OCI-LY7 (cell line): Measurements from ENCODE around the gene WLS. TPM values are rescaled to one million over a fixed set of nuclear protein-coding genes. Genes with fewer than 3 reads are reported as not detected.
A peak's percentile ranks its signal among the peaks of the same experiment; 100 is the strongest.

Source experiments
- BruUV-seq: library from RNA; stranded (reverse); fragments of 400-500 nt; replicated peaks from 2 replicates; lab custom pipeline; 2021; lab: Mats Ljungman, UMichigan
- CTCF ChIA-PET: fragments of 300-600 bp; sonication (Branson Sonifier 250); formaldehyde crosslinking; loops from one replicate; lab custom pipeline; 2022; ENCODE audit warnings: antibody characterized with exemption; ENCODE audit not compliant: unreplicated experiment; lab: Charles Lee
- POLR2A ChIA-PET: fragments of 300-600 bp; sonication (Branson Sonifier 250); formaldehyde crosslinking; loops from one replicate; lab custom pipeline; 2022; ENCODE audit warnings: antibody characterized with exemption; lab: Charles Lee
- DNase-seq: peaks from one replicate; pipeline ENCODE4 v3.0.0-alpha.2; 2015; ENCODE audit warnings: low spot score
- H2AFZ ChIP-seq: fragments of 200-600 bp; sonication (generic), shearing (Covaris generic); 2 replicates; pipeline ENCODE4 v1.6.1; 2014; ENCODE audit warnings: mild to moderate bottlenecking, antibody characterized with exemption, low read length, moderate library complexity
- H3K27ac ChIP-seq: fragments of 200-600 bp; sonication (generic); 2 replicates; pipeline ENCODE4 v1.5.1; 2014; ENCODE audit warnings: mixed run types, low read depth, mild to moderate bottlenecking, moderate library complexity, low read length, inconsistent platforms; ENCODE audit not compliant: poor library complexity, severe bottlenecking
- H3K36me3 ChIP-seq: fragments of 200-600 bp; sonication (generic); 2 replicates; pipeline ENCODE4 v1.6.1; 2014; ENCODE audit warnings: mild to moderate bottlenecking, antibody characterized with exemption, low read length, moderate library complexity, mixed read lengths; ENCODE audit not compliant: insufficient read depth
- H3K4me1 ChIP-seq: fragments of 200-600 bp; sonication (generic); 2 replicates; pipeline ENCODE4 v1.5.1; 2014; ENCODE audit warnings: mild to moderate bottlenecking, low read length; ENCODE audit not compliant: insufficient read depth, poor library complexity, severe bottlenecking
- H3K4me2 ChIP-seq: fragments of 200-600 bp; sonication (generic); 2 replicates; pipeline ENCODE4 v1.6.1; 2014; ENCODE audit warnings: mild to moderate bottlenecking, low read length
- H3K4me3 ChIP-seq: fragments of 200-600 bp; sonication (generic); 2 replicates; pipeline ENCODE4 v1.5.1; 2014; ENCODE audit warnings: mild to moderate bottlenecking, low read depth, low read length; ENCODE audit not compliant: poor library complexity, severe bottlenecking
- H3K79me2 ChIP-seq: fragments of 200-600 bp; sonication (generic); 2 replicates; pipeline ENCODE4 v1.6.1; 2016; ENCODE audit warnings: low read depth, mild to moderate bottlenecking, low read length, moderate library complexity, mixed read lengths; ENCODE audit not compliant: insufficient read depth
- H3K9me2 ChIP-seq: fragments of 200-600 bp; sonication (generic); 2 replicates; pipeline ENCODE4 v1.6.1; 2016; ENCODE audit warnings: mild to moderate bottlenecking, low read length, mixed read lengths; ENCODE audit not compliant: insufficient read depth
- H3K9me3 ChIP-seq: fragments of 200-600 bp; sonication (generic); 2 replicates; pipeline ENCODE4 v1.6.1; 2014; ENCODE audit warnings: mild to moderate bottlenecking, mixed run types, low read length, mixed read lengths
- H4K20me1 ChIP-seq: fragments of 200-600 bp; sonication (generic); 2 replicates; pipeline ENCODE4 v1.6.1; 2014; ENCODE audit warnings: mild to moderate bottlenecking, antibody characterized with exemption, low read length, moderate library complexity, mixed read lengths; ENCODE audit not compliant: insufficient read depth
- EZH2phosphoT487 ChIP-seq: fragments of 200-600 bp; sonication (generic); IDR thresholded peaks from 2 replicates; pipeline ENCODE4 v1.6.1; 2018; ENCODE audit warnings: low read depth, borderline replicate concordance, mild to moderate bottlenecking, mixed run types, antibody characterized with exemption, low read length, moderate library complexity, mixed read lengths
- intact Hi-C: fragments of 100-400 bp; cut with micrococcal nuclease; formaldehyde crosslinking; loops from one replicate; pipeline ENCODE4 v1.10.0; 2022; ENCODE audit not compliant: unreplicated experiment
- total RNA-seq, 2 experiments: library from RNA; depleted of rRNA in 1 of 2; stranded (reverse); fragments of >200 nt in 1 of 2; shearing (Covaris generic) in 1 of 2; gene quantifications; 2 replicates each; pipeline ENCODE4 v1.2.3, GENCODE V29; 2014 to 2022
- TF ChIP-seq, protein P1 (sequence below): fragments of 200-600 bp; sonication (generic); conservative IDR thresholded peaks from 2 replicates; pipeline ENCODE4 v1.5.1; 2014; ENCODE audit warnings: mild to moderate bottlenecking, antibody characterized with exemption, low read length, moderate library complexity, mixed read lengths

The WLS gene
- total RNA-seq, 2 experiments from 2014 or later: not detected

DNA sequence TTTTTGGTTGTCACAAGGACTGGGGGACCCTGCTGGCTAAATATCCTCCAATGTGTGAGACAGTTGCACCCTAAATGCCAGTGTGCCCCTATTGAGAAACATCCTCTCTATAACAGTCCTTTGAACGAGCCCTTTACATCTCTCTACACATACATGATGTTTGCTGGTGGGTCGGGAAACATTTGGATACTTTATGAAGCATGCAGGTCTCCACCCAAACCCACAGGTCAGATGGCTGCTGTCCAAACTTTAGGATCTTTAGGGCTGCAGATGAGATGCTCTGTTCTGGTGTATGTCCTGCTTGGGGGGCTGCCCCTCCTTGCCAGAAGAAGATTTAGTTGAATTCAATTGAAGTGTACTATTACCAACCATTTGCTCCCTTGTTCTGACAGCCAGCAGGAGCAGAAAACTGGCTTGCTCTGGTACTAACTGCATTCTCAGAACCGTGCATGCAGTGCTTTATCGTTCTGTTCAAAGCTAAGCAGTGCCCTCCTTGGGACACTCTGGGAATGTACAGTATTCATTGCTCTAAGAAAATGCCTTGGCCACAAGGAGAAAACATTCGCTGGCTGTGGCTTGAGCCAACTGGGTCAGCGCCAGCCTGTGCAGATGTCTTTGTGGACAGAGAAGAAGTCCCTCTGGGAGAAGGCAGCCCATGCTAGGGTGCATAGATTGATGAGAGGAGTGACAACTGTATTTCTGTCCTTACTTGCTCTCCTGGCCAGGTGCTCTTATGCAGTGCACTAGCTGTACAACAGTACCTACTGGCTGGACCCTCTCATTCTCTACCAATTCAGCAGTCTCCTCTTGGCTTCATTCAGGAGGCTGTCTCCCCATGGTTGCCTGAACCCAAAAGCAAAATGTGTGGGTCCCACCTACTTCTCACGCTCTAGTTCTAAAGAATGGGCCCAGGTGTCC lies 120.5 kb downstream of the WLS start:
- no peak overlapping the region for H2AFZ ChIP-seq
- no peaks in the 10 kb centered on the region for H3K36me3 ChIP-seq
- DNase-seq: no peak
- intact Hi-C loops: no loop called here
- no peaks in the 10 kb centered on the region for H3K9me2 ChIP-seq
- no peak overlapping the region for H3K27ac ChIP-seq
- no peak overlapping the region for H3K4me2 ChIP-seq
- ChIA-PET CTCF (no interaction called here), POLR2A (no interaction called here)
- TF ChIP-seq, protein P1, sequence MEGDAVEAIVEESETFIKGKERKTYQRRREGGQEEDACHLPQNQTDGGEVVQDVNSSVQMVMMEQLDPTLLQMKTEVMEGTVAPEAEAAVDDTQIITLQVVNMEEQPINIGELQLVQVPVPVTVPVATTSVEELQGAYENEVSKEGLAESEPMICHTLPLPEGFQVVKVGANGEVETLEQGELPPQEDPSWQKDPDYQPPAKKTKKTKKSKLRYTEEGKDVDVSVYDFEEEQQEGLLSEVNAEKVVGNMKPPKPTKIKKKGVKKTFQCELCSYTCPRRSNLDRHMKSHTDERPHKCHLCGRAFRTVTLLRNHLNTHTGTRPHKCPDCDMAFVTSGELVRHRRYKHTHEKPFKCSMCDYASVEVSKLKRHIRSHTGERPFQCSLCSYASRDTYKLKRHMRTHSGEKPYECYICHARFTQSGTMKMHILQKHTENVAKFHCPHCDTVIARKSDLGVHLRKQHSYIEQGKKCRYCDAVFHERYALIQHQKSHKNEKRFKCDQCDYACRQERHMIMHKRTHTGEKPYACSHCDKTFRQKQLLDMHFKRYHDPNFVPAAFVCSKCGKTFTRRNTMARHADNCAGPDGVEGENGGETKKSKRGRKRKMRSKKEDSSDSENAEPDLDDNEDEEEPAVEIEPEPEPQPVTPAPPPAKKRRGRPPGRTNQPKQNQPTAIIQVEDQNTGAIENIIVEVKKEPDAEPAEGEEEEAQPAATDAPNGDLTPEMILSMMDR: peak; percentile 21; the same call in 1 of the 2 replicates
- no peak for TF ChIP-seq EZH2phosphoT487
- H3K79me2 ChIP-seq: no peaks in the 10 kb centered on the region
- H3K4me1 ChIP-seq: no peaks in the 10 kb centered on the region
- no TSS peak for BruUV-seq
- H3K4me3 ChIP-seq: no peak overlapping the region
- H3K9me3 ChIP-seq: no peaks in the 10 kb centered on the region
- no peaks in the 10 kb centered on the region for H4K20me1 ChIP-seq

DNA sequence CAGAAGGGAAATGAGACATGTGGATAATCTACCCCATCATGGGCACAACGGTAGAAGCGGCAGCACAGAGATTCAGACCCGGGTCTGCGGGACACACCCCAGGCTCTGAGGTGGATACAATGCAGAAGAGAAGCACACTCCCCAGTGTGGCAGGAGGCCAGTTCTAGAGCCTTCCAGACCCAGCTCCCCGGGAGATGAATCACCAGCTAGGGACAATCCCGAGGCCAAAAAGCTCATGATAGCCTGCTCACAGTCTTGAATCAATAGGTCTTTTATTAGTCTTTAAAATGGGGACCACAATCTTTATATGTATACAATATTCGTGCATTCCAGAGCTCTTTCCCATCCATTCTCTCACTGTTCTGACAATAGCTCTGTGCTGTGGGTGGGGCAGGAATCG lies 124.6 kb downstream of the WLS start:
- no peak overlapping the region for H3K27ac ChIP-seq
- no TSS peak for BruUV-seq
- CTCF ChIA-PET: interaction anchor here (0.8 kb wide), 1 partner anchor 13 kb away, joined by 6 read pairs; no protein-coding TSS in a partner anchor

More for the DNA sequence above, 124.6 kb downstream of the WLS start:
- H3K9me3 ChIP-seq: no peaks in the 10 kb centered on the region
- no peak overlapping the region for H3K4me3 ChIP-seq
- POLR2A ChIA-PET: interaction anchor here (0.5 to 0.6 kb wide), 3 partner anchors 10 to 1602 kb away, joined by 3 read pairs; no protein-coding TSS in a partner anchor
- H3K9me2 ChIP-seq: no peaks in the 10 kb centered on the region
- H3K4me1 ChIP-seq: no peaks in the 10 kb centered on the region
- no peak overlapping the region for H2AFZ ChIP-seq
- intact Hi-C loops: no loop called here
- H3K36me3 ChIP-seq: no peaks in the 10 kb centered on the region
- no peaks in the 10 kb centered on the region for H4K20me1 ChIP-seq
- H3K79me2 ChIP-seq: no peaks in the 10 kb centered on the region
- DNase-seq: no peak
- TF ChIP-seq, protein P1: no peak
- TF ChIP-seq EZH2phosphoT487: no peak
- H3K4me2 ChIP-seq: no peak overlapping the region
